ENCODE data around the gene RASA3. TPM values are rescaled to one million over a fixed set of nuclear protein-coding genes. Genes with fewer than 3 reads are reported as not detected.
"Not testable (repeated sequence)": the region's sequence is repeated elsewhere in the genome, so short reads cannot be mapped to it uniquely, and the experiment has no call there.

RASA3 gene
- total RNA-seq, 4 donors from 2014 or later, result 25.0 to 43.1 (median 30.2) TPM

GRCh38 chr13:114161028-114161556 is 28.7 kb upstream of the RASA3 start:
- no peaks in the 10 kb centered on the region for H3K9me3 ChIP-seq
- no peak for ATAC-seq
- H3K27me3 ChIP-seq, result no peaks in the 10 kb centered on the region
- H3K27ac ChIP-seq, result no peak overlapping the region
- peaks cover 0 to 22% (median 15%) of the 10 kb centered on the region in 3 donors for H3K4me1 ChIP-seq
- no peak overlapping the region for H3K4me3 ChIP-seq
- no peak for TF ChIP-seq EP300 (IDR thresholded peaks at IDR 0.05)
- 72 to 90% methylated on average over 7 to 19 of the region's 47 CpGs for WGBS, 2 donors (ENCODE audit: low coverage in 1 of 2)
- no peaks in the 10 kb centered on the region for H3K36me3 ChIP-seq

GRCh38 chr13:114158869-114159666 is 26.6 kb upstream of the RASA3 start:
- not testable (repeated sequence) for ATAC-seq, H3K27me3 ChIP-seq
- WGBS, 2 donors (ENCODE audit: low coverage in 1 of 2), result 78 to 89% methylated on average over 9 to 10 of the region's 13 CpGs

GRCh38 chr13:114157869-114158495 is 25.6 kb upstream of the RASA3 start:
- Histone ChIP-seq H3K4me1 (peaks cover 0 to 14% (median 11%) of the 10 kb centered on the region in 3 donors), H3K4me3 (no peak overlapping the region), H3K27ac (no peak overlapping the region), H3K9me3 (no peaks in the 10 kb centered on the region), H3K36me3 (no peaks in the 10 kb centered on the region), H3K27me3 (no peaks in the 10 kb centered on the region)
- WGBS, 2 donors (ENCODE audit: low coverage in 1 of 2), result 47% methylated on average over 3 of the region's 11 CpGs; no CpG with 5 or more reads in 1 of the 2 donors
- no peak for ATAC-seq
- TF ChIP-seq POLR2AphosphoS5 (IDR thresholded peaks at IDR 0.05), result no peak
- TF ChIP-seq EP300 (IDR thresholded peaks at IDR 0.05), result no peak
- no peak for TF ChIP-seq POLR2A (IDR thresholded peaks at IDR 0.05)
- TF ChIP-seq CTCF (IDR thresholded peaks at IDR 0.05), result no peak

More at GRCh38 chr13:114158869-114159666, 26.6 kb upstream of the RASA3 start:
- H3K4me3 ChIP-seq, H3K9me3 ChIP-seq, H3K27ac ChIP-seq, H3K36me3 ChIP-seq: not testable (repeated sequence)
- H3K4me1 ChIP-seq, result peaks cover 0 to 14% (median 11%) of the 10 kb centered on the region in 3 donors

- H3K4me1 ChIP-seq, result no peaks in the 10 kb centered on the region
- H3K27me3 ChIP-seq, result no peaks in the 10 kb centered on the region
- no peaks in the 10 kb centered on the region for H3K9me3 ChIP-seq
- WGBS, 2 donors (ENCODE audit: low coverage in 1 of 2), result 32 to 40% methylated on average over 4 to 9 of the region's 19 CpGs
- no peak for ATAC-seq
- TF ChIP-seq POLR2AphosphoS5 (IDR thresholded peaks at IDR 0.05) (no peak), CTCF (IDR thresholded peaks at IDR 0.05) (no peak), EP300 (IDR thresholded peaks at IDR 0.05) (no peak), POLR2A (IDR thresholded peaks at IDR 0.05) (no peak)
- no peak overlapping the region for H3K27ac ChIP-seq
- no peaks in the 10 kb centered on the region for H3K36me3 ChIP-seq
- no peak overlapping the region for H3K4me3 ChIP-seq
Measured at GRCh38 chr13:114155926-114156883, 23.8 kb upstream of the RASA3 start.

- Histone ChIP-seq H3K36me3 (no peaks in the 10 kb centered on the region), H3K9me3 (no peaks in the 10 kb centered on the region), H3K4me3 (no peak overlapping the region), H3K27ac (no peak overlapping the region), H3K27me3 (no peaks in the 10 kb centered on the region), H3K4me1 (no peaks in the 10 kb centered on the region)
- no peak for ATAC-seq
- no peak for TF ChIP-seq POLR2A (IDR thresholded peaks at IDR 0.05)
- TF ChIP-seq POLR2AphosphoS5 (IDR thresholded peaks at IDR 0.05), result no peak
- no peak for TF ChIP-seq CTCF (IDR thresholded peaks at IDR 0.05)
- TF ChIP-seq EP300 (IDR thresholded peaks at IDR 0.05), result no peak
- WGBS, 2 donors (ENCODE audit: low coverage in 1 of 2), result no CpG with 5 or more reads among the region's 3 CpGs
Measured at GRCh38 chr13:114155320-114155719, 22.9 kb upstream of the RASA3 start.

Measured in gastroesophageal sphincter (tissue), 4 donors.